IPS-18c (cell line): Measurements from ENCODE around the gene UTP14C.

Source experiments
- H3K4me3 ChIP-seq: 2 replicates; pipeline ENCODE4 v1.7.0; 2013; ENCODE audit warnings: low read depth, mild to moderate bottlenecking, low read length, moderate library complexity; ENCODE audit not compliant: insufficient read depth
- H3K9me3 ChIP-seq: one replicate; pipeline ENCODE4 v1.6.1; 2013; ENCODE audit warnings: mild to moderate bottlenecking, low read length, moderate library complexity; ENCODE audit not compliant: control insufficient read depth, insufficient read depth

UTP14C gene

GRCh38 chr13:51999921-52000320 is 24.6 kb upstream of the UTP14C start:
- Histone ChIP-seq H3K4me3 (no peak overlapping the region), H3K9me3 (no peaks in the 10 kb centered on the region)

- Histone ChIP-seq H3K9me3 (no peaks in the 10 kb centered on the region), H3K4me3 (no peak overlapping the region)
Observed at GRCh38 chr13:52001120-52001731, 23.3 kb upstream of the UTP14C start.

GRCh38 chr13:52002361-52002760 is 22.1 kb upstream of the UTP14C start:
- Histone ChIP-seq H3K4me3 (no peak overlapping the region), H3K9me3 (peaks cover 2% of the 10 kb centered on the region)

- Histone ChIP-seq H3K9me3 (peaks cover 2% of the 10 kb centered on the region), H3K4me3 (no peak overlapping the region)
Observed at GRCh38 chr13:52003541-52003940, 20.9 kb upstream of the UTP14C start.

GRCh38 chr13:52004511-52005170 is 19.9 kb upstream of the UTP14C start:
- H3K9me3 ChIP-seq, result peaks cover 2% of the 10 kb centered on the region
- no peak overlapping the region for H3K4me3 ChIP-seq

GRCh38 chr13:52005841-52006522 is 18.5 kb upstream of the UTP14C start:
- H3K4me3 ChIP-seq, result no peak overlapping the region
- H3K9me3 ChIP-seq, result peaks cover 2% of the 10 kb centered on the region

- Histone ChIP-seq H3K4me3 (no peak overlapping the region), H3K9me3 (peaks cover 2% of the 10 kb centered on the region)
Observed at GRCh38 chr13:52006523-52007245, 17.8 kb upstream of the UTP14C start.

- H3K4me3 ChIP-seq, result no peak overlapping the region
Observed at GRCh38 chr13:52009946-52010345, 14.5 kb upstream of the UTP14C start.

GRCh38 chr13:52010890-52011631 is 13.4 kb upstream of the UTP14C start, which contains the start of gene ATP7B:
Gene ATP7B, minus strand, starts transcription at chr13:52011450. Its CDS starts 113 bp downstream, at chr13:52011337.
- H3K9me3 ChIP-seq, result peaks cover 4% of the 10 kb centered on the region

More at GRCh38 chr13:52009946-52010345, 14.5 kb upstream of the UTP14C start:
- H3K9me3 ChIP-seq, result peaks cover 2% of the 10 kb centered on the region

GRCh38 chr13:52011632-52012511 is 12.6 kb upstream of the UTP14C start, which contains the start of gene ALG11:
Gene ALG11, plus strand, starts transcription at chr13:52012398. Its CDS starts 21 bp downstream, at chr13:52012419.
- Histone ChIP-seq H3K9me3 (peaks cover 2% of the 10 kb centered on the region), H3K4me3 (peak within 1 kb of the TSS; percentile 96)

More at GRCh38 chr13:52010890-52011631, 13.4 kb upstream of the UTP14C start, which contains the start of gene ATP7B:
- peak within 1 kb of the TSS; percentile 96 for H3K4me3 ChIP-seq

- Histone ChIP-seq H3K9me3 (peaks cover 2% of the 10 kb centered on the region), H3K4me3 (peak overlapping the region; percentile 87)
Observed at GRCh38 chr13:52012512-52012836, 12.0 kb upstream of the UTP14C start.

GRCh38 chr13:52016296-52016695 is 8.2 kb upstream of the UTP14C start:
- Histone ChIP-seq H3K4me3 (no peak overlapping the region), H3K9me3 (peaks cover 2% of the 10 kb centered on the region)

- Histone ChIP-seq H3K9me3 (peaks cover 2% of the 10 kb centered on the region), H3K4me3 (no peak overlapping the region)
Observed at GRCh38 chr13:52020191-52020590, 4.3 kb upstream of the UTP14C start.

- H3K4me3 ChIP-seq, result no peak overlapping the region
- H3K9me3 ChIP-seq, result peaks cover 4% of the 10 kb centered on the region
Observed at GRCh38 chr13:52022356-52022755, 2.1 kb upstream of the UTP14C start.

GRCh38 chr13:52025475-52026245 is 1.2 kb downstream of the UTP14C start:
- Histone ChIP-seq H3K4me3 (no peak overlapping the region), H3K9me3 (peaks cover 4% of the 10 kb centered on the region)
